T-helper 2 cell (primary cell): Measurements from ENCODE around the gene SLC24A5.

ENCODE experiments used
- DNase-seq, 5 experiments: peaks; one replicate each; pipeline versions ENCODE4 v3.0.0 to v3.0.0-alpha.2; 2012 to 2022
- total RNA-seq, 2 donors: gene quantifications; one replicate each; lab custom pipeline; 2026; lab: John Stamatoyannopoulos, UW

SLC24A5 gene
- 0 reads per million in 2 donors for total RNA-seq

GRCh38 chr15:48120745-48121144 lies at the start of gene SLC24A5:
Gene SLC24A5, plus strand, starts transcription at chr15:48120990. Its CDS starts 55 bp downstream, at chr15:48121045.
- no peak for DNase-seq

DNA sequence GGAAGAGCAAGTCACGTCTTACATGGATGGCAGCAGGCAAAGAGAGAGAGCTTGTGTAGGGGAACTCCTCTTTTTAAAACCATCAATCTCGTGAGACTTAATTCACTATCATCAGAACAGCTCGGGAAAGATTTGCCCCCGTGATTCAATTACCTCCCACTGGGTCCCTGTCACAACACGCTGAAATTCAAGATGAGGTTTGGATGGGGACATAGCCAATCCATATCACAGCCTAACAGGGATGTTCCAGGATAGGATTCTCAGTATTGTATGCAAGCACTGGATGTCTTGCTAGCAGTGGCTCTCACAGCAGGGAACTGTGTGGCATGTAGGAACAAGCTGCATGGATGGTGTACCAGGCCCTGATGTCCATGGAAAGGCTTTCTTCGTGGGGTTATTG lies 47.8 kb upstream of the SLC24A5 start:
- DNase-seq = no peak

DNA sequence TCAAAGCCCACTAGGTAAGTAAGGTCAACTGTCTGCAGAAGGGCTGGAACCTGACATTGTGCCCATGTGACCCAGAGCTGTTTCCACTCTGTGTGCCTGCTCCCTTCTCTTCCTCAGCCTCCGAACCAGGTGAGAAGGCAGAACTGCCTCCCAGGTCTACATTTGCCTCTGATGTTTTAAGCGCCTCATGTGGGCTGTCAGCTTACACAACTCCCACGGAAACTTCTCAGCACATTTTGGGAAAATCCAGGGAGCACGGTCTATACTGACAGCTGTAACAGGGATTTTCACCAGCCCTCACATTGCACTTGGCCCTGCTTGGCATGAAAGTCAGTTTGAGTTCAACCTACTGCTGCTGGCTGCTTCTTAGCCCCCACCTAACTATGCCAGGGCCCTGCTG lies 46.9 kb upstream of the SLC24A5 start:
- DNase-seq = no peak

DNA sequence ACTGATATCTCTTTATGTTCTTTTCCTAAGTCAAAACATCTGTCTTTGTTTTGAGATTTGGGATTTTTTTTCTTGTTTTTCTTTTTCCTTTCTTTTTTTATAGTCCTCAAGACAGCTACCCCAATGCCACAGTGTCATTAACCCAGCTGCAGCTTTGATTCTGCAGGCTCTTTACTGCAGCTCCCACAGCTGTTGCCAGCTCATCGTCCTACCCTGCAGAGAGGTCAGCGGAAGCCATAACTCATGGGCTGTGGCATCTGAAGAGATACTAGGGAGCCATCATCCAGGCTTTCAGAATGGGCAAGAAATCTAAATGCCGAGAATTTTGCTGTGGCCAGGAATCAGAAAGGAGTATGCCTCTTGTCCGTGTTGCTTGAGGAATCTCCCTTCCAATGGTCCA lies 44.3 kb upstream of the SLC24A5 start:
- DNase-seq = no peak

DNA sequence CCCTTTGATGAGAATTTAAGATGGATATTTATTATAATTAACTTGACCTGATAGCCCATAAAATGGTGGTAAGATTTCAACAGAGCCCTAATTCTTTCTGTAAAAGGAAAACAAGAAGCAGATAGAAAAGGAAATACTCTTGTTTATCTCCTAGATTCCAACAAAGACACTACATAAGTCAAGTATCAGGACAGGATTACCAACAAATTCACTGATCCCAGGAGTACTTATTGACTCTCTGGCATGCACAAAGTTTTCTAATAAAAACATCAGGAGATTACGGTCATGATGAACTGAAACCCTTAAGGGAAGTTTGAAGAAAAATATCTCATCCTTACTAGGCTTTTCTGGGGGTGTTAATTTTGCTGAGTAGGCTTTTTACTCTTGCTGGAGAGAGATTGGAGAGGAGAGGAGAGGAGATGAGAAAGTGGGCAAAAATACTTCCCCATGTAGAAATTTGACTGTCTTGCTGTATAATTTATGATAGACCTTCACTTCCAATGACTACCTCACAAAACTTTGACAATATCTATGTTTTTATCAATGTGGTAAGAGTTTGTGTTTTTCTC lies 43.1 kb upstream of the SLC24A5 start:
- no peak for DNase-seq

DNA sequence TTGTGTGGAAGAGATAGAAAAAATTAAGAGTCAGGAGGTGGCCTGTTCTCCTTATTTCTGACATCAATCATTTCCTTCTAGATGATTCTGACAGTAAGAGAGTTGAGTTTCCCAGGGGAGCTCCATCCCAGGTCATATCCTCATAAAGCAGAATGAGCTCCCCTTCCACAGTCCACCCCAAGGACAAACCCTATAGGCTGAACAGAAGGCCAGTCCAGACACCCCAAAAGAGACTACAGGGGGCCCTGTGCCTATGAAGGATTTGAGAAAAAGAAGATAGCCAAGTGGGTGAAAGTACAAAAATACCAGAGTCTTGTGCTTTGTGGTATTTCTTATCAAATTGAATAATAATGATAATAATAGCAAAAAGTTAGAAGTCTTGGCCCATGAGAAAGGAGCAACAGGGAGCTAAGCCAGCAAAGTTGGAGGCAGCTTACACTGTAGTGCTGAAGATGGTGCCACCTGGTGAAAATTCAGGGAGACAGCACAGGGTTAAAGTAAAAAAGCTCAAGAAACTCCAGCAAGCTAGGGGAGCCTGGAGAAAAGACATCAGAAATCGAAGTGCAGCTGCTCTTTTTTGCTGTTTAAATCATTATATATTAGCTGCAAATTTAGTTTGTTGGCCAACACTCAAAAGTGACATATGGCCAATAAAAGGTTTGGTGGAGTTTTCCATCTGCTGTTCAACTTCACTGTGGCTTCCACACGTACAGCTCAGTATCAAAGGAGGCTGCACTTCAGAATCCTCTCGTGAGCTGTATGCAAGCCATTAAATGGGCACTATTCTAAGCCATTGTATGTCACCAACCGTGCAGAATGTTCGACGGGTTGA lies 35.8 kb upstream of the SLC24A5 start:
- DNase-seq = peak in 1 of 5 experiments; percentile 5

- DNase-seq = no peak
Measured at GRCh38 chr15:48085591-48085930, 35.2 kb upstream of the SLC24A5 start.

DNA sequence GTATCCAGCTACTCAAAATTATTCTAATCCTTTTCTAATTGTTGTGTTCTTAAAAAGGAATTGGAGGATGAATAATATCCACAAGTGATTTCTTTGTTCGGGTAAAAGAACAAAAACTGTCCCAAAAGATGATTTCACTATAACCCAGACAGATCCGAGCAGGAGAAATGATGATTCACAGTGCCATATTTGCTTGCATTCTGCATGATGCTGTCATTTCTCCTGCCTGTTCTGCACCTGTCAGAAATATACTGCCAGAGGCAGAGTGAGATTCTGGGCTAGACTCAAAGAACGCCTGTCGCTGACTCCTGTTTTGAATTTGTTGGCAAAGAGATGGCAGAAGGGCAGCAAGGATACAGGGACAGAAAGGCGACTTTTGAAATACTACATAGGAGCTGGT lies 34.7 kb upstream of the SLC24A5 start:
- no peak for DNase-seq

DNA sequence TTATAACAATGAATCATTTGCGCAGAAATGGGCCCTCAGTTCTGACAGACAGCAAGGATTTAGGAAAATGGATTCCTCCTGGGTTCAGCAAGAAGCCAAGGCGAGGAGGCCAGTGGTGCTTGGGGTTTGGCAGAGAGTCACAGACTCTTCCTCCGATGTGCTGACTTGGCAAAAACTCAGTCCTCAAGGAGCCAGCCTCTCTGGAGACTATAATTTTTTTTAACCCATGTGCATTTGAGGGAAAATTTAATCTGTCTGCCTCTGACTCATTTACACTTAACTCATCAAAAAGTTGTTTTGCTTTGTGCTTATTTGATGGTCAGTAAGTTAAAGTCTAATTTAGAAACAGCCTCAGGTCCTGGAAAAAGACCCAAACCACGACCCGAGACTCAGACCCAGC lies 34.2 kb upstream of the SLC24A5 start:
- DNase-seq = no peak

GRCh38 chr15:48087844-48088243 lies 32.9 kb upstream of the SLC24A5 start:
- no peak for DNase-seq

DNA sequence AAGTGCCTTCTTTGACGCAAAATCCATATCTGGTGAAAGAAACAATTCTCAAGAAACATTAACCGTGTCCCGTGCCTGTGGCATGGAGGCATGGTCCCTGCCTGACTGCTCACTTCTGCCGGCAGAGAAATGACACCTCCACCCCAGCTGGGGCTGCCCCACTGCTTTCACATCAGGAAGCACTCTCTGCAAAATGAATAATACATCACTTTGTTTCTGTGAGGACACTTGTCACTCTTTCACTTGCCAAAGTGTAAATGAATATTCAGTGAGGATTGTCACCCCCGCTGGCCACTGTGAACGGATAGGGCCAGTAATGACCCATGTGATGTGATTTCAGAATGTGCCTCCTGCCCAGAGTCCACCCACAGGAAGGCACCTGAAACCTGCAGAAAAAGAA lies 31.1 kb upstream of the SLC24A5 start:
- DNase-seq = no peak

DNA sequence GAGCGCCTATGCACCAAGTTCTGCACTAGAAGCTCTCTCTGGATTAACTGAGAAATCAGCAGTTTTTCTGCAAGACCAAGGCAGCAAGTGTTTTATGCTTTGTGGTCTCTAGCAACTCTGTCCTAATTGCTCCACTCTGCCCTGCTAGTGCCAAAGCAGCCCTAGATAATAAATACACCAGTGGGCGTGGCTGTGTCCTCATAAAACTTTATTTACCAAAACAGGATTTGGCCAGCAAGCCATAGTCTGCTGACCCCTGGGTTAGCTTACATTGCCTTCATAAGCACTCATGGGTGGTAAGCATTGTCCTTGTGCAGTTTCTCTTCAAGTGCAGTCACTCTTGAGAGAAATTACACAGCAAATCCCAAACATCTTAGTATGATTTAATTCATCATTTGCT lies 30.7 kb upstream of the SLC24A5 start:
- no peak for DNase-seq

DNA sequence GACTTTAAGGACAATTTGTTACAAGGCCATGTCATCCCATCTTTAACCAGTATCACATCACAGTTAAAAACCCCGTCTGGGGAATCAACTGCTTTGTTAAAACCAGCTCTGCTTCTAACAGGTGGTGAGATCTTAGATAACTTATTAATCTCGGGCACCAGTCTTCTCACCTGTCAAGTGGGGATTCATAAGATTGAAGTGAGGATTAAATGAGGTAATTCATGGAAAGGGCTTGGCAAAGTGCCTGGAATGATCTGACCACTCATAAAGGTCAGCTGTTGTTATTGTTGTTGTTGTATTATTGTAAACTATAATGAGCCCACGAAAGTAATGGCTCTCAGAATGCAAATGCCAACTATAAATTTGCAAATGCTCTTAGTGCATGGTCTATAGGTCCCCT lies 30.1 kb upstream of the SLC24A5 start:
- no peak for DNase-seq

DNA sequence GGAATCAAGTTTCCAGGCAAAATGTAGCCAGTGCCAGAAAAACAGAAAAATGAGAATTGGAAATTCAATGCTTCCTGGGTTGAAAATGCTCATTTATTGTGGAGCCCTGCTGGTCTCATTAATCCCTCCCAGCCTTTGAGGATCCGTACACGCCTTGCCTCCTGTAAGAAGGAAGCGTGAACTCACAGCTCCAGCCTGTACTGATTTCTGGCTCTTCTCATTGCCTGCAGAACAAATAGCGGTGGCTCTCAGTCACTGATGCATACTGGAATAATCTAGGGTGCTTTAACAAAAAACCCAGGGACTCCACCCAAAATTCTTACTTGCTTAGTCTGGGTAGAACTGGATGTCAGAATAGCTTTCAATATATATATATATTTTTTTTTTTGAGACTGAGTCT lies 29.3 kb upstream of the SLC24A5 start:
- DNase-seq = no peak

GRCh38 chr15:48096355-48096786 lies 24.4 kb upstream of the SLC24A5 start:
- DNase-seq = no peak

- no peak for DNase-seq
Measured at GRCh38 chr15:48096813-48097212, 24.0 kb upstream of the SLC24A5 start.

GRCh38 chr15:48097264-48097663 lies 23.5 kb upstream of the SLC24A5 start:
- no peak for DNase-seq

- no peak for DNase-seq
Measured at GRCh38 chr15:48101376-48101961, 19.3 kb upstream of the SLC24A5 start.

GRCh38 chr15:48102167-48102566 lies 18.6 kb upstream of the SLC24A5 start:
- no peak for DNase-seq

GRCh38 chr15:48103647-48104046 lies 17.1 kb upstream of the SLC24A5 start:
- DNase-seq = no peak

GRCh38 chr15:48105936-48106335 lies 14.9 kb upstream of the SLC24A5 start:
- no peak for DNase-seq

DNA sequence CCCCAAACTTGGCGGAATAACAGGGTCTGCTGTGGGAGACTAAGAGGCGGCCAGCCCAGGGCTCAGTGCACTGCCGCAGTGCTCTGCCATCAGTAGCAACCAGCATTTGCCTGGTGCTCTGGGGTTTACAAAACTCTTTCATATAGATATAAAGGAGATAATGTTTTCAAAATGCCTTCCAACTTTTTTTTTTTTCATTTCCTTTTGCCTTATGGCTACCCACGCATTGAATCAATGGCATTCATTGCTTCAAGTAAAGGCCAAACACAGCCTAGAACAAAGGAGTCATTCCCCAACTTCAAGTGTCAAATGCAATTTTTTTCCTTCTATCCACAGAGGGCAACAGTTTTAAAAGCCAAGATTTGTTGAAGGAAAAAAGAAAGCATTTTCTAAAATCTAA lies 11.6 kb upstream of the SLC24A5 start:
- DNase-seq = no peak

DNA sequence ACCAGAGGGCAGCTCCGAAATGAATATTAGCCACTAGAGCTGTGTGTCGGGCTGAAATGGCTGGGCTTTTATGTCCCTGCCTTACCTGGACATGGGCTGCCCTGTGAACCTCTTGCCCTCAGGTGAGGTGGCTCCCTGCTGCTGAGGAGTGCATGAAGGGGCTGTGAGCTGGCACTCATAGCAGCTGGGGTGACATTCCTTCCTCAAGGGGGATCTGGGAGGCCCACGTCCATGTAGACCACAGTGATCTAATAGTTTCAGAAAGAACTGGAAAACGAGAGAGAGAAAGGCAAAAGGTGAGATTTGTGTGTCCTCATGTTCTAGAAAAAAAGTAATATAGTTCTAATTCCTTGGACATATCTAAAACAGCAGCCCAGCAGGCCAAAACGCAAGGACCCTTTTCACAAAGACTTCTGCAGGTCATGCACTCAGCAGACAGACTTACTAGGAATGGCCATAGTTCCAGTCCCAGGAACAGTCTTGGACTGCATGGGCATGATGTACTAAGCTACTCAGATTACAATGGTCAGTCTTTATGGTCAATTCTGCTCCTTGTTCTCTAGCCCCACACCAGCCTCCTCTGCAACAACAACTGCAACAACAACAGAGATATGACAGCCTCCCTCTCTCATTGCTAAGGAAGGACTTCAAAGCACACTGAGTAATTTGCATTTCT lies 10.8 kb upstream of the SLC24A5 start:
- no peak for DNase-seq

DNA sequence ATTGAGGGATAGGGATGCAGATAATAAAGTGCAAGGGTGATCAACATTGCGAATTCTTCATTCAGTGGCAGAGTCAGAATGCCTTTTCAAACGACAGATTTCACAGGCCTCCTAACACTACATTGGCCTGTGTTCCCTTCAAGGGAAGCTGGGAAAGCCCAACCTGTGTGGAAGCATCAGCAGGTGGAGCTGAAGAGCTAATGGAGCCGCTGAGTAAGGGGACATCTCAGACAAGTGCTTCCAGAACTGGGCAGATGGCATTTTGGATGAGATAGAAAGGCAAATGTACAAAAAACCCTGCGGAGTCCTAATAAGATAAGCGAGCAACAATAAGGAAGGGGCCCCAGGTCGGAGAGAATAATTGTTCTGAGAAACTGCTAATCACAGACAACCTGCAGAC lies 8.5 kb upstream of the SLC24A5 start:
- DNase-seq = no peak
